Muscle layer of colon (tissue), 2 donors: ENCODE results near the gene SERGEF.

Experiments used
- H3K27ac ChIP-seq: one replicate; pipeline ENCODE4 v1.7.0; 2013; ENCODE audit warnings: low read depth, mild to moderate bottlenecking, low read length, moderate library complexity
- H3K27me3 ChIP-seq, 2 donors: one replicate each; pipeline ENCODE4 v1.7.0; 2013; ENCODE audit warnings: low read length in 2 of 2, mild to moderate bottlenecking in 2 of 2; ENCODE audit not compliant: insufficient read depth in 2 of 2, control insufficient read depth in 1 of 2
- H3K36me3 ChIP-seq: one replicate; pipeline ENCODE4 v1.7.0; 2013; ENCODE audit warnings: mild to moderate bottlenecking, low read length; ENCODE audit not compliant: insufficient read depth
- H3K4me1 ChIP-seq: one replicate; pipeline ENCODE4 v1.7.0; 2013; ENCODE audit warnings: mild to moderate bottlenecking, low read length; ENCODE audit not compliant: insufficient read depth
- H3K4me3 ChIP-seq, 2 donors: one replicate each; pipeline ENCODE4 v1.7.0; 2013; ENCODE audit warnings: low read length in 2 of 2, low read depth in 1 of 2, mild to moderate bottlenecking in 1 of 2, moderate library complexity in 1 of 2
- H3K9ac ChIP-seq: one replicate; pipeline ENCODE4 v1.7.0; 2013; ENCODE audit warnings: low read length
- H3K9me3 ChIP-seq: one replicate; pipeline ENCODE4 v1.7.0; 2013; ENCODE audit warnings: mild to moderate bottlenecking, low read length
- donor health status: abdominal sarcoma.
- donor health status: Adenocarcinoma of cecum.

SERGEF gene

DNA sequence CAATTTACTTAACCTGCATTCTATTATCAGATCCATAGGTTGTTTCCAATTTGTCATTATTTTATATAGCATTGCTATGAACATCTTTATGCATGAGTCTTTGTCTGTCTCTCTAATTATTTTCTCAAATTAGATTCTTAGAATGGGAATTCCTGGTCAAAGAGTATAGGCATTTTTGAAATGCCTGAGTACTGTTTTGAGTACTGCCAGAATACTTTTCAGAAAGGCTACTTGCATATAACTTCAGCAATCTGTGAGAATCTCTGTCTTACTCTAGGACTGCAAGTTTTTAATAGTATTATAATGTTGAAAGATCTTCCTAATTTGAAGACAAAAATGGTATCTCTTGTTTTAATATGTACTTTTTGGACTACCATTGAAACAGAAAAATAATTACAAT lies 221.7 kb downstream of the SERGEF start:
- H3K9ac ChIP-seq = no peak overlapping the region

DNA sequence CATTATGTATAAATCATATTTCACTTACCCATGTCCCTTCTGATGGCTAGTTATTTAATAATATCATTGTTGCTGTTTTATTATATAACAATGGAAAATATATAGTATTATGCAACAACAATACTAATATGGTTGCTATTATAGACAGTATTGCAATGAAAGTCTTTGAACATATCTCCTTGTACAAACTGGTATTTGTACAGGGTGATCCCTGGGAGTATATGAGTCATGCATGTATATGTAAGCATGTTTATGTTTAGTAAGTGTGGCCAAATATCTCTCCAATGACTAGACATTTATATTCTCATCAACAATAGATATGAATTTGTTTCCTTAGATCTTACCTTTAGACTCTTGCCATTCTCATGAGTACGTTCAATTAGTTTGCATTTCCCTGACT lies 222.4 kb downstream of the SERGEF start:
- Histone ChIP-seq H3K9ac (no peak overlapping the region), H3K27ac (no peak overlapping the region), H3K4me1 (no peaks in the 10 kb centered on the region), H3K27me3 (no peaks in the 10 kb centered on the region), H3K36me3 (no peaks in the 10 kb centered on the region), H3K4me3 (no peak overlapping the region), H3K9me3 (no peaks in the 10 kb centered on the region)

More for the DNA sequence above, 221.7 kb downstream of the SERGEF start:
- no peaks in the 10 kb centered on the region for H3K36me3 ChIP-seq
- no peak overlapping the region for H3K27ac ChIP-seq
- H3K4me3 ChIP-seq = no peak overlapping the region
- H3K9me3 ChIP-seq = no peaks in the 10 kb centered on the region
- no peaks in the 10 kb centered on the region for H3K4me1 ChIP-seq
- H3K27me3 ChIP-seq = no peaks in the 10 kb centered on the region

DNA sequence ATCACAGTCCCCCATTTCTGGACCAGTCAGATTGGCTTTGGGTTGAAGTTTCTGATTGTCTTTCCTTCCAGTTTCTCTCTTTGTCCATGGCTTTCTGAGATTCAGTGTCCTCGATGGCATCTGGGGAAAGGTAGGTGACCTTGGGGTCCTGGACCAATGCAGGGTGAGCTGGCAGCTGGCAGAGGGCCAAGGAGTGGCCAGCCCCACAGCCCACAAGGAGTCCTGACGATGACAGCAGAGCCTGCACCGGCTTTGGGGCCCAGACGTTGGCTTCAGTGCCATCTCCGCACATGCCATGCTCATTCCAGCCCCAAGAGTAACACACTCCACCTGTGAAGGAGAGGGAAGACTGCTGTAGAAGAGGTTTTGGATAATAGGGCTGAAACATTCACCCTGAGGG lies 224.8 kb downstream of the SERGEF start:
- H3K36me3 ChIP-seq = no peaks in the 10 kb centered on the region
- no peak overlapping the region for H3K4me3 ChIP-seq
- H3K4me1 ChIP-seq = no peaks in the 10 kb centered on the region
- H3K27ac ChIP-seq = no peak overlapping the region
- no peaks in the 10 kb centered on the region for H3K27me3 ChIP-seq
- no peaks in the 10 kb centered on the region for H3K9me3 ChIP-seq
- no peak overlapping the region for H3K9ac ChIP-seq

DNA sequence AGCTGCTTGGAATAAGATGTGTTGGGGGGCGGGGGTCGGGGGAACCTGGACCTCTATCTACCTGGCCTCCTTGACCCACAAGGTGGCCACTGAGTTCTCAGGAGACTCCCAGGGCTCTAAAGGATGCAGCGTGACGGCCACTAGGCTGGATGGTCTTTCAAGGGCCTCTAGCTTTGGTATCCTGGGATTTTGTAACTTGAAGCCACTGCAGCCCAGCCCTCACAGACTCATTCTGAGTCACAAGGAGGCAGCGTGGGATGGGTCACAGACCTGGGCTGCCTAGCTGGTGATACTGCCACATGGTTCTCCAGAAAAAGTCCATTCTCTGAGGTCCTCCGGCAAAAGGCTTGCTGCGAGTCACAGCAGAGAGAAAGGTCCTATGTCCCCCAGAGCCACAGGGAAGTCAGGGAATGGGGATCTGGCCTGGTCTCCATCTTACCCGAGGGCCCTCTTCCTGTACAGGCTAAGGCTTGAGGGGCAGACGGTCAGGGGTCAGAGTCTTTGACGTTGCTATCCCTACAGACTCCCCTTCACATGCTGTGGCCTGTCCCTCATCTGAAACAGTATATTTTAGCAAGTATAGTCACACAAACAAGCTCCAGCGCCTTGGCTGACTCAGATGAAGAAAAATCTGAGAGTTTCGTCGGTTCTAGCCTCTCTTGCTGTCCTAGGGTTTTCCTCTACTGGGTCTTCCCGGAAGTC lies 225.9 kb downstream of the SERGEF start:
- Histone ChIP-seq H3K36me3 (no peaks in the 10 kb centered on the region), H3K4me1 (no peaks in the 10 kb centered on the region), H3K4me3 (no peak overlapping the region), H3K9ac (no peak overlapping the region), H3K27me3 (no peaks in the 10 kb centered on the region), H3K9me3 (no peaks in the 10 kb centered on the region), H3K27ac (no peak overlapping the region)

DNA sequence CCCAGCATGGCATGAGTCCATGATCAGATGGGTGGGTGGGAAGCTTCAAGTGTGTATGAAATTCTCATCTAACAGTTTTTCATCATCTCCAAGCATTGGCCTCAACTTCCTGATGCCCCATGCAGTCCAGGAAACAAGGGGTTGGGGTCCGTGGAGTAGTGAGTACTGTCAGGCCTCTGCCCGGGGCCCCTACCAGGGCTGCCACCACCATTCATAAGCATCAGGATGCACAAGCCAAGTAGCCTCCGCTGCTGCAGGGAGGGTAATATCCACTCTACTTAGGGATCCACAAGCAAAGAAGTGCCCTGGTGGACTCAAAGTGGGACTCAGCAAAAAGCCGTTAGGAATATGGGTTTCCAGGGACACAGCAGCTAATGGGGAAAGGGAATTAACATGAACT lies 229.0 kb downstream of the SERGEF start:
- no peaks in the 10 kb centered on the region for H3K9me3 ChIP-seq
- no peak overlapping the region for H3K27ac ChIP-seq
- H3K4me1 ChIP-seq = no peaks in the 10 kb centered on the region
- no peak overlapping the region for H3K4me3 ChIP-seq
- no peaks in the 10 kb centered on the region for H3K36me3 ChIP-seq
- H3K27me3 ChIP-seq = no peaks in the 10 kb centered on the region
- no peak overlapping the region for H3K9ac ChIP-seq

DNA sequence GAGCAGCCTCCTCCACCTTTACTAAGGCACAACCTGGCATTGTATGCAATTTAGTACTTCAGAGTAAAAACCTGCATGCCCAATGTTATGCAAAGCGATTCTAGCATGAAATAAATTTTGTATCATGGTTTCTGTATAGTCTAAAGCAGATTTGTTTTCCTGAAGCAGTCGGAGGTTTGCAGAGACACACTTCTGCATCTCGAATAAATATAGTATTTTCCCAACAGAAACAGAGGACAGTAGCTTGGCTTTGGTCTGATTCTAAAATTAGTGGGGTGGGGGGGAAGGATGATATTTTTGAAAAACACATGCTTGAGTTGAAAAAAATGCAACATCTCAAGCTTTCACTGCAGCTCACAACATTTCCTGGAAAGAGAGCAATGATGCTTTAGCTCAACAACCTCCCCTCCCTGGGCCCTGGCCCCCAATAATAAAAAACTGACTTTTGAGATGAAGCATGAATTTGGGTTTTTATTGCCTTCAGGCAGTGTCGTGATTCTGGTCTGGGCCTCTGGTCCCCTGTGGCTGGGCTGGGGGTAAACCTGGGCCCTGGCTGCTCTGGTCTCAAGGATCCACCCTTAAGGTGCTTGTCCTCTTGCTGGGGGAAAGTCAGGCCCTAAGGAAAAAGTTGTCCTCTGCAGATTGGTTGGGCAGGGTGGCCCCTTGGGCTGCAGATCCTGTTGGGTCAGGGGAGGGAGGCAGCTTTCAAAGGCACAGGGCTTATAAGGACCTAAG lies 230.1 kb downstream of the SERGEF start:
- no peaks in the 10 kb centered on the region for H3K9me3 ChIP-seq
- no peaks in the 10 kb centered on the region for H3K4me1 ChIP-seq
- no peaks in the 10 kb centered on the region for H3K27me3 ChIP-seq
- no peaks in the 10 kb centered on the region for H3K36me3 ChIP-seq
- H3K9ac ChIP-seq = no peak overlapping the region
- H3K4me3 ChIP-seq = no peak overlapping the region
- H3K27ac ChIP-seq = no peak overlapping the region

DNA sequence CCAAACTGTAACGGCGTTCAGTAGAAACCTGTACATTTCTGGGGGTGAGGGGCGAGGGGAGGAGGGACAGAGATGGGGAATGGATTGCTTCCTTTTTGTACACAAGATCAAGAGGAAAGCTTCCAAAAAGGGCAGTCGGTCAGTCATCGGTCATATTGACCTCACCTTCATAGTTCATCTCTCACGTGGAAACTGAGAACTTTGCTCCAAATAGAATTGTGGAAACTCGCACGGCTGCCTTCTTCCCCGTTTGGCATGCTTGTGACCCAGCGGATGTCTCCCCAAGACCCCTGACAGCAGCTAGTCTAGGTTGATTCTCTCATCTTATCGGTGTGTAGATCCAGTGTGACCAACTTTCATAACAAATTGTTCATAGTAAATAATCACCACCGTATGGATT lies 230.7 kb downstream of the SERGEF start:
- Histone ChIP-seq H3K9ac (no peak overlapping the region), H3K36me3 (no peaks in the 10 kb centered on the region), H3K9me3 (no peaks in the 10 kb centered on the region), H3K4me3 (no peak overlapping the region), H3K27ac (no peak overlapping the region), H3K4me1 (no peaks in the 10 kb centered on the region), H3K27me3 (no peaks in the 10 kb centered on the region)

DNA sequence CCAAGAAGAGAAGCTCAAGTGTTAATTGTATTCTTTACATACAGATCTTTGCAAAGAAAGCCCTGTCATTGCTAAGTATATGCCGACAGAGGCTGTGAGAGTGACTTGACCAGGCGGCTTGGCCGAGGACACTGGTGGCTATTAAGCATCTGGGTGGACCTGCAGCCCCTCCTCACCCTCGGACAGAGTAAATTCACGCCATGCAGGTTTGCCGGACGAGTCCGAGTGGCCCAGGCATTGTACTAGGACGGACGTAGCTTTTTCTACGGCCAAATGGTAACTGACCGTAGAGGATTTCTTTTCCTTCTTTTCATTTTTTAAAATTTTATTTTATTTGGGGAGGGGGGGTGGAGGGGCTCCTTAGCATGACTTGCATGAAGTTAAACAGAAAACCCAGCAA lies 231.2 kb downstream of the SERGEF start:
- no peak overlapping the region for H3K27ac ChIP-seq
- no peak overlapping the region for H3K9ac ChIP-seq
- H3K4me3 ChIP-seq = no peak overlapping the region
- H3K4me1 ChIP-seq = no peaks in the 10 kb centered on the region
- no peaks in the 10 kb centered on the region for H3K27me3 ChIP-seq
- no peaks in the 10 kb centered on the region for H3K9me3 ChIP-seq
- H3K36me3 ChIP-seq = no peaks in the 10 kb centered on the region

DNA sequence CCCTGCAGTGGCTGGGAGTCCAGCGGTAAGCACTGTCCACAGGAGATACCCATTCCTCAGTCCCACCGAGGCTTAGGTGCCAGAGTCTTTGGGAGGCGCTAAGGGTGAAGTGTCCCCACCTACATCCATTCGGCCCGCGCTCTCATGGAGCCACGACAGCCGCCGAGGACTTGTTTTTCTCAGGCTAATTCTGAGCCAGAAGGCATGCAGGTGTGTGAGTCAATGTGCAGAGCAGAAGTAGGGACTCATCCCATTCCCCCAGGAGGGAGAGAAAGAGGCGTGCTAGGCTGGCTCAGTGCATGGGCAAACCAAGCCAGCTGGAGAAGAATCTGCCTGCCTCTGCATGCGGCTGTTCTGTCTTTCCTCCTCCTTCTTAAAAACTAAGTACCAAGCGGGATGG lies 231.6 kb downstream of the SERGEF start:
- Histone ChIP-seq H3K27me3 (no peaks in the 10 kb centered on the region), H3K4me3 (no peak overlapping the region), H3K36me3 (no peaks in the 10 kb centered on the region), H3K27ac (no peak overlapping the region), H3K9ac (no peak overlapping the region), H3K9me3 (no peaks in the 10 kb centered on the region), H3K4me1 (no peaks in the 10 kb centered on the region)

DNA sequence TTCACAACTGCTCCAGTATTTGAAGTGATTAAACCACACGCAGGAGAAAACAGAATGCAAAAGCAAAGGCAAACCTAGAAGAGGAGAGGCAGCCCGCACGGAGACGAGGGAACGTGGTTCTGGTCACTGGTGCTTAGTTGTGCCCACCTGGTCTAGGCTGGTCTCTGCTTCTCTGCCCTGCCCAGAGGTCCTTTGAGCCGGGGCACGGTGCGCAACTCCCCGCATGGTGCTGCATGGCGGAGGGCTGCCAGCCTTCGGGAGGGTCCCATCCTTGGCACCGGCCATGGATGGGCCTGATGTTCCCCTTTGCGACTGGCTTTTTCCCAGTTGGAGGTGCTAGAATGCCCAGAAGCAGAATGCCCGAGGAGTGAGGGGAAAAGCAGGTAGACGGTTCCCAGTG lies 232.2 kb downstream of the SERGEF start:
- no peaks in the 10 kb centered on the region for H3K36me3 ChIP-seq
- no peaks in the 10 kb centered on the region for H3K9me3 ChIP-seq
- no peak overlapping the region for H3K27ac ChIP-seq
- no peak overlapping the region for H3K9ac ChIP-seq
- no peaks in the 10 kb centered on the region for H3K4me1 ChIP-seq
- no peaks in the 10 kb centered on the region for H3K27me3 ChIP-seq
- H3K4me3 ChIP-seq = no peak overlapping the region

DNA sequence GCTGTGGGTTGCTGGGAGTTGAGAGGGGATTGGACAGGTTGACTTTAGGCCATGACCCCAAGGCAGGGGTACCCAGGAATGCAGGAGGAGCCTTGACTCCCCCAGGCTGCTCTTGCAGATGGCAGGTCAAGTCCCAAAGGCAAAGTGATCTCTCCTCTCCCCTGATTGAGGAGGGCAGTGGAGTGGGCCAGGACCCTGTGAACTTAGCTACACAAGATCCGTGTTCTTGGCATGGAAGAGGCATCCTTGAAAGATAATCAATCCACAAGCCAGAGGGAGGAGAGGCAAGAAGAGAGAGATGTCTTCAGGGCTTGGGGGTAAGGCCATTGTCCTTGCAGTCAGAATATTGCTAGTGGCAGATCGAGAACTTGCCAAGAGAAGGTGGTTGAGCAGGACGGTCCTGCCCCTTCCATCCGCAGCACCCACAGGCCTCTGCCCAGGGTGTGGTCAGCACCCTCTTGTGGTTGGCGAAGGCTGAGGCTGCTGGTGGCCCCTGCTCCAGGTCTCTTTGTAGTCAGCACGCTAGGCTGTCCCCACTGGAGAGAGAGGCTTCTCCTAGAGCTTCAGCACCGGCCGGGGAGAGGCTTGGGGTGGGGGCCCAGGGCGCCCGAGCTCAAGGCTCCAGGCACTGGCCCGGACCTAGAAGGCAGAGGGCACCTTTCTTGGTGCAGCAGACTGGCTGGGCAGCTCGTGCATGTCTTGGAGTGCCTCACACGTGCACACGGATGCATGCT lies 232.8 kb downstream of the SERGEF start:
- no peaks in the 10 kb centered on the region for H3K36me3 ChIP-seq
- H3K9ac ChIP-seq = no peak overlapping the region
- H3K27ac ChIP-seq = no peak overlapping the region
- no peak overlapping the region for H3K4me3 ChIP-seq
- H3K4me1 ChIP-seq = no peaks in the 10 kb centered on the region
- H3K27me3 ChIP-seq = no peaks in the 10 kb centered on the region
- H3K9me3 ChIP-seq = no peaks in the 10 kb centered on the region
